Activated naive CD4-positive, alpha-beta T cell treated with anti-CD3 and anti-CD28 coated beads for 36 hours (primary cell): ENCODE data around the gene FAM186B. TPM values are rescaled to one million over a fixed set of nuclear protein-coding genes. Genes with fewer than 3 reads are reported as not detected.

Source experiments
- CTCF ChIA-PET: fragments of 350-600 bp; sonication (Branson Sonifier 250); formaldehyde crosslinking; loops from one replicate; lab custom pipeline; 2021; ENCODE audit warnings: antibody characterized with exemption; lab: Charles Lee
- DNase-seq: peaks from one replicate; pipeline ENCODE4 v3.0.0-alpha.2; 2020
- H3K27ac Mint-ChIP-seq: one replicate; pipeline ENCODE4 v1.8.0; 2021; ENCODE audit warnings: mild to moderate bottlenecking, mixed read lengths
- H3K27me3 Mint-ChIP-seq: one replicate; pipeline ENCODE4 v1.8.0; 2021; ENCODE audit warnings: low read depth, mixed read lengths
- H3K36me3 Mint-ChIP-seq: one replicate; pipeline ENCODE4 v1.8.0; 2021; ENCODE audit warnings: low read depth, mixed read lengths
- H3K4me1 Mint-ChIP-seq: one replicate; pipeline ENCODE4 v1.8.0; 2021; ENCODE audit warnings: low read depth, mixed read lengths
- H3K4me3 Mint-ChIP-seq: one replicate; pipeline ENCODE4 v1.8.0; 2021; ENCODE audit warnings: mild to moderate bottlenecking, moderate library complexity, mixed read lengths
- H3K9me3 Mint-ChIP-seq: one replicate; pipeline ENCODE4 v1.8.0; 2021; ENCODE audit warnings: mixed read lengths
- intact Hi-C: fragments of 100-400 bp; cut with micrococcal nuclease; formaldehyde crosslinking; loops from one replicate; pipeline ENCODE4 v1.15.1; 2023
- total RNA-seq, 2 experiments: library from RNA; stranded (reverse); gene quantifications; one replicate each; pipeline ENCODE4 v1.2.3, GENCODE V29; 2021

FAM186B gene
- total RNA-seq, 2 experiments from 2014 or later, result 0.12 TPM; not detected in 1

- intact Hi-C loops, result no loop called here
- no peak for DNase-seq
- no peaks in the 10 kb centered on the region for H3K27me3 Mint-ChIP-seq
- no peaks in the 10 kb centered on the region for H3K9me3 Mint-ChIP-seq
- no peaks in the 10 kb centered on the region for H3K36me3 Mint-ChIP-seq
- H3K27ac Mint-ChIP-seq, result no peak overlapping the region
- no peaks in the 10 kb centered on the region for H3K4me1 Mint-ChIP-seq
- no peak overlapping the region for H3K4me3 Mint-ChIP-seq
- CTCF ChIA-PET, result interaction anchor here (0.6 kb wide), 1 partner anchor 103 kb away, joined by 4 read pairs; no protein-coding TSS in a partner anchor
These were observed 5.5 kb downstream of the FAM186B start for GRCh38 chr12:49599961-49600360.

DNA sequence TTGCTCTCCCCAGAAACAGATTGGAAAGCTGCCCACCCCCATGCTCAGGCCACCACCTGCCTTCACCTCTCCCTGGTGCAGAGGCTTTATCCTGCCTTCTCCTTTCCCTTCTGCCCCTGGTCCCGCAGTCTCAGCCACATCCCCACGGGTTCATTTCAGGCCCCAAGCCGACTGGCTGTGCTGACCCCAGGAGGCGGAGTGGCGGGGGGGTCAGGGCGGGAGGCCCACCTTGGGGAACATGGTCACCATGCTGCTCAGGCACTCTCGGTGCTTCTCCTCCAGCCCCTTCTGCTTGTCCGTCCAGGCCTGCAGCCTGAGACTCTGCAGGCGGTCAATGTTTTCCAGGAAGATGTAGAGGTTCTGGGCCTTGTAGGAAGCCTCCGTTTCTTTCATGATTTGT, 6.9 kb downstream of the FAM186B start:
- Mint-ChIP-seq H3K27ac (no peak overlapping the region), H3K36me3 (no peaks in the 10 kb centered on the region), H3K4me1 (no peaks in the 10 kb centered on the region), H3K27me3 (no peaks in the 10 kb centered on the region), H3K4me3 (no peak overlapping the region), H3K9me3 (no peaks in the 10 kb centered on the region)
- intact Hi-C loops, result no loop called here
- CTCF ChIA-PET, result no interaction called here
- no peak for DNase-seq

GRCh38 chr12:49588721-49589516, 16.5 kb downstream of the FAM186B start:
- no peak overlapping the region for H3K27ac Mint-ChIP-seq
- intact Hi-C loops, result no loop called here
- peaks cover 18% of the 10 kb centered on the region for H3K36me3 Mint-ChIP-seq
- no peak for DNase-seq
- H3K9me3 Mint-ChIP-seq, result peaks cover 2% of the 10 kb centered on the region
- CTCF ChIA-PET, result interaction anchor here (1.3 kb wide), 1 partner anchor 18 kb away, joined by 5 read pairs; no protein-coding TSS in a partner anchor
- H3K4me1 Mint-ChIP-seq, result no peaks in the 10 kb centered on the region
- no peaks in the 10 kb centered on the region for H3K27me3 Mint-ChIP-seq
- H3K4me3 Mint-ChIP-seq, result no peak overlapping the region

GRCh38 chr12:49588281-49588680, 17.2 kb downstream of the FAM186B start:
- H3K4me1 Mint-ChIP-seq, result no peaks in the 10 kb centered on the region
- H3K27ac Mint-ChIP-seq, result no peak overlapping the region
- H3K9me3 Mint-ChIP-seq, result peaks cover 2% of the 10 kb centered on the region
- H3K36me3 Mint-ChIP-seq, result peaks cover 18% of the 10 kb centered on the region
- intact Hi-C loops, result no loop called here
- no peaks in the 10 kb centered on the region for H3K27me3 Mint-ChIP-seq
- no peak overlapping the region for H3K4me3 Mint-ChIP-seq
- DNase-seq, result no peak
- CTCF ChIA-PET, result interaction anchor here (1.3 kb wide), 1 partner anchor 17 kb away, joined by 5 read pairs; no protein-coding TSS in a partner anchor

DNA sequence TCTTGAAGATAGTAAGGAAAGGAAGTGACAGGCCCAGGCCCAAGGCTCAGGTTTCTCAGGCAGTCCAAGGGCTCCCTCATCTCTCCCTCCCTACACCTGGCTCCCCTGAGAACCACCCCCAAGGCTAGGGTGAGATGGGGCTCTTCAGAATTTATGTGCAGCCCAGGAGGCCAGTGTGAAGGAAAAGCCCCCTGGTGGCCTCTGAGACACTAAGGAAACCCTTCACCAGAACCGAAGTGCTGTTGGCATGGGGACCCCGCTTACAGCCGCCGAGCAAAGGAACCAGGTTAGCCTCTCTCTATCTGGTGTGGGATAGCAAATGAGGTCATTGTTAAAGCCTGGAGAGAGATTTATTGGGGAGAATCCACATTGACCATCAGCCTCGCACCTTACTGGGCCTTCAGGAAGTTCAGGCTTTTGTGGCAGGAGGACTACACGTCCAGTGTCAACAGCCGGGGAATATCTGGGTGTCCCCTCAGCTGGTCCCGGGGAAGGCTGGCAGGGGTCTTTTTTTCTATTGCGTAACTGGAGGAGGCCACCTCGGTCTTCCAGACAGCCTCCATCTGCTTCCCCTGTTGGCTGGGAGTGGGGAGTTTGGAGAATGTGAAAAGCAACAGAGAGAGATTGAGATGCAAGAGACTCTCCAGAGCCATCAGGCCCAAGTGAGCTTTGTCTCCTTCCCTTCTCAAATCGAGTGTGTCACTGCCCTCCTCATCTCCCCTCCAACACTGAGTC, 18.1 kb downstream of the FAM186B start:
- H3K36me3 Mint-ChIP-seq, result peaks cover 22% of the 10 kb centered on the region
- no peaks in the 10 kb centered on the region for H3K27me3 Mint-ChIP-seq
- no peak overlapping the region for H3K27ac Mint-ChIP-seq
- CTCF ChIA-PET, result no interaction called here
- no peak for DNase-seq
- peaks cover 2% of the 10 kb centered on the region for H3K9me3 Mint-ChIP-seq
- no peak overlapping the region for H3K4me3 Mint-ChIP-seq
- H3K4me1 Mint-ChIP-seq, result no peaks in the 10 kb centered on the region
- intact Hi-C loops, result no loop called here

- Mint-ChIP-seq H3K9me3 (peaks cover 2% of the 10 kb centered on the region), H3K36me3 (peaks cover 16% of the 10 kb centered on the region), H3K4me1 (peaks cover 10% of the 10 kb centered on the region), H3K27me3 (no peaks in the 10 kb centered on the region), H3K27ac (no peak overlapping the region), H3K4me3 (no peak overlapping the region)
- intact Hi-C loops, result no loop called here
- CTCF ChIA-PET, result interaction anchor here (1.2 to 1.9 kb wide), 2 partner anchors 33 to 227 kb away, joined by 4 to 6 read pairs; no protein-coding TSS in a partner anchor
- DNase-seq, result no peak
These were observed 19.7 kb downstream of the FAM186B start for GRCh38 chr12:49585477-49586459.

- Mint-ChIP-seq H3K4me3 (no peak overlapping the region), H3K27ac (no peak overlapping the region), H3K9me3 (no peaks in the 10 kb centered on the region), H3K27me3 (no peaks in the 10 kb centered on the region), H3K4me1 (peaks cover 16% of the 10 kb centered on the region), H3K36me3 (peaks cover 10% of the 10 kb centered on the region)
- DNase-seq, result no peak
- intact Hi-C loops, result loop anchor here (5.0 kb wide), 1 partner anchor 38 kb away; the partner anchor contains the start of gene PRPF40B
- CTCF ChIA-PET, result interaction anchor here (1.1 to 1.9 kb wide), 3 partner anchors 31 to 226 kb away, joined by 3 to 6 read pairs (median 4); no protein-coding TSS in a partner anchor
These were observed 20.8 kb downstream of the FAM186B start for GRCh38 chr12:49584591-49584990.

- Mint-ChIP-seq H3K9me3 (no peaks in the 10 kb centered on the region), H3K27ac (no peak overlapping the region), H3K36me3 (peaks cover 10% of the 10 kb centered on the region), H3K4me3 (no peak overlapping the region), H3K4me1 (peaks cover 16% of the 10 kb centered on the region), H3K27me3 (no peaks in the 10 kb centered on the region)
- intact Hi-C loops, result loop anchor here (5.0 kb wide), 1 partner anchor 39 kb away; the partner anchor contains the start of gene PRPF40B
- CTCF ChIA-PET, result interaction anchor here (0.9 to 5.5 kb wide), 5 partner anchors 13 to 225 kb away, joined by 3 to 49 read pairs (median 4); no protein-coding TSS in a partner anchor
- DNase-seq, result no peak
These were observed 21.9 kb downstream of the FAM186B start for GRCh38 chr12:49583366-49584094.

GRCh38 chr12:49582850-49583249, 22.6 kb downstream of the FAM186B start:
- H3K36me3 Mint-ChIP-seq, result peaks cover 10% of the 10 kb centered on the region
- CTCF ChIA-PET, result interaction anchor here (0.6 to 5.5 kb wide), 3 partner anchors 12 to 364 kb away, joined by 3 to 49 read pairs (median 4); no protein-coding TSS in a partner anchor
- no peak for DNase-seq
- peaks cover 16% of the 10 kb centered on the region for H3K4me1 Mint-ChIP-seq
- no peaks in the 10 kb centered on the region for H3K27me3 Mint-ChIP-seq
- no peaks in the 10 kb centered on the region for H3K9me3 Mint-ChIP-seq
- no peak overlapping the region for H3K4me3 Mint-ChIP-seq
- intact Hi-C loops, result loop anchor here (5.0 kb wide), 1 partner anchor 39 kb away; the partner anchor contains the start of gene PRPF40B
- H3K27ac Mint-ChIP-seq, result no peak overlapping the region

DNA sequence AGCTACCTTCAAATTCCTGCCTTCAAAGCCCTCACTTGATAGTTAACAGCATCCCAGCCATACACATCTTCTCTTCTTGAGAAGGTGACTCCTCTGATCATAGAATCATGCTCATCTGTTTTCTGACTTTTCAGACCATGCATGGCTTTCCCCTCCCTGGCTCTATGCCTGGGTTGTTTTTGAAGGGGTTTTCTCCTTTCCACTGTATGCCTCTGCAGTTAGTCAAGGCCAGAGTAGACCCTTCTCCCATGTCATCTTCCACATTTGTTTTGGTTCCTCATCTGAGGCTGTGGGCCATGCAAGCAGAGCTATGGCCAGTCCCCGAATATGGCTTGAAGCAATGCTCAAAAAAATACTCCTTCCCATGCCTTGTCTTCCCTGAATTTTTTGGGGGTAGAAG, 23.2 kb downstream of the FAM186B start:
- CTCF ChIA-PET, result interaction anchor here (0.6 to 5.5 kb wide), 6 partner anchors 11 to 363 kb away, joined by 3 to 49 read pairs (median 6); no protein-coding TSS in a partner anchor

More for the DNA sequence above, 23.2 kb downstream of the FAM186B start:
- intact Hi-C loops, result loop anchor here (5.0 kb wide), 1 partner anchor 40 kb away; the partner anchor contains the start of gene PRPF40B
- no peak overlapping the region for H3K27ac Mint-ChIP-seq
- H3K9me3 Mint-ChIP-seq, result no peaks in the 10 kb centered on the region
- DNase-seq, result no peak
- H3K36me3 Mint-ChIP-seq, result peaks cover 8% of the 10 kb centered on the region
- no peaks in the 10 kb centered on the region for H3K27me3 Mint-ChIP-seq
- H3K4me3 Mint-ChIP-seq, result no peak overlapping the region
- peaks cover 16% of the 10 kb centered on the region for H3K4me1 Mint-ChIP-seq
